GM12878 (cell line): ENCODE measurements around the gene SHOC2. TPM values are rescaled to one million over a fixed set of nuclear protein-coding genes. Genes with fewer than 3 reads are reported as not detected.

ENCODE experiments used
- ATAC-seq: fragments of 200-7000 bp; cut with Tn5 transposase; 3 replicates; pipeline ENCODE4 v1.9.1; 2020; ENCODE audit warnings: mild to moderate bottlenecking, moderate library complexity
- BruUV-seq: library from RNA; stranded (reverse); fragments of 400-500 nt; replicated peaks from 2 replicates; lab custom pipeline; 2021; lab: Mats Ljungman, UMichigan
- CTCF ChIA-PET: fragments of 300-600 bp; sonication (Branson Sonifier 250); formaldehyde crosslinking; extraction: SDS; loops from one replicate; lab custom pipeline; 2021; ENCODE audit warnings: inconsistent platforms; lab: Yijun Ruan, JAX
- POLR2A ChIA-PET: fragments of 350-600 bp; formaldehyde crosslinking; extraction: SDS; loops from one replicate; lab custom pipeline; 2021; ENCODE audit warnings: inconsistent platforms; lab: Charles Lee
- RAD21 ChIA-PET: fragments of 300-600 bp; sonication (Branson Sonifier 250); formaldehyde crosslinking; loops from one replicate; lab custom pipeline; 2023; ENCODE audit warnings: antibody characterized with exemption; ENCODE audit not compliant: unreplicated experiment; lab: Charles Lee
- SMC1A ChIA-PET: fragments of 300-600 bp; sonication (Branson Sonifier 250); formaldehyde crosslinking; loops from one replicate; lab custom pipeline; 2023; ENCODE audit not compliant: unreplicated experiment, uncharacterized antibody; lab: Charles Lee
- DNase-seq: peaks from one replicate; pipeline ENCODE4 v3.0.0-alpha.2; 2011; ENCODE audit warnings: low read depth, low spot score
- FAIRE-seq: peaks from 3 replicates; lab custom pipeline; 2011; peaks lifted over from hg19 to GRCh38; lab: Jason Lieb, UNC
- H2AFZ ChIP-seq: 2 replicates; pipeline ENCODE4 v1.6.0; 2011; ENCODE audit warnings: low read depth, low read length, control low read depth; ENCODE audit not compliant: control insufficient read depth
- H3K27ac ChIP-seq: 2 replicates; pipeline ENCODE4 v1.5.1; 2011; ENCODE audit warnings: control low read depth; ENCODE audit not compliant: control insufficient read depth, insufficient read depth
- H3K27me3 ChIP-seq, 2 experiments: replicated peaks in 1 of 2; 2 replicates each; pipeline versions ENCODE4 v1.6.0 to v1.6.1; 2011; ENCODE audit warnings: low read length in 1 of 2; ENCODE audit not compliant: control insufficient read depth in 2 of 2, insufficient read depth in 2 of 2
- H3K36me3 ChIP-seq, 2 experiments: 2 replicates each; pipeline ENCODE4 v1.5.1; 2011; ENCODE audit warnings: low read length in 1 of 2; ENCODE audit not compliant: control insufficient read depth in 2 of 2, insufficient read depth in 2 of 2
- H3K4me1 ChIP-seq: 2 replicates; pipeline ENCODE4 v1.6.1; 2011; ENCODE audit warnings: mild to moderate bottlenecking, low read length, moderate library complexity, mixed read lengths; ENCODE audit not compliant: control insufficient read depth, insufficient read depth
- H3K4me2 ChIP-seq: 2 replicates; pipeline ENCODE4 v1.6.0; 2011; ENCODE audit warnings: control low read depth; ENCODE audit not compliant: control insufficient read depth, insufficient read depth
- H3K4me3 ChIP-seq: fragments of 200-600 bp; sonication (generic); 2 replicates; pipeline ENCODE4 v1.5.1; 2016
- H3K79me2 ChIP-seq: 2 replicates; pipeline ENCODE4 v1.6.0; 2011; ENCODE audit warnings: low read length; ENCODE audit not compliant: control insufficient read depth, insufficient read depth
- H3K9ac ChIP-seq: 2 replicates; pipeline ENCODE4 v1.8.0; 2011; ENCODE audit warnings: low read length, control low read depth, mixed read lengths; ENCODE audit not compliant: control insufficient read depth, insufficient read depth
- H3K9me3 ChIP-seq: replicated peaks from 3 replicates; pipeline ENCODE4 v1.5.1; 2011; ENCODE audit warnings: mild to moderate bottlenecking, low read length; ENCODE audit not compliant: control insufficient read depth, insufficient read depth
- H4K20me1 ChIP-seq: 2 replicates; pipeline ENCODE4 v1.6.0; 2011; ENCODE audit not compliant: control insufficient read depth, insufficient read depth
- CEBPB ChIP-seq, 2 experiments: fragments of 150-350 bp in 1 of 2; IDR thresholded peaks; 2 replicates each; pipeline ENCODE4 v1.6.1; 2012 to 2014; ENCODE audit warnings: low read depth in 2 of 2, low read length in 2 of 2, borderline replicate concordance in 1 of 2, inconsistent platforms in 1 of 2
- ETV6 ChIP-seq, 2 experiments: fragments of 450-650 bp in 1 of 2; IDR thresholded peaks in 1 of 2; conservative IDR thresholded peaks in 1 of 2; 2 replicates each; pipeline ENCODE4 v1.6.1; 2014; ENCODE audit warnings: antibody characterized with exemption in 1 of 2, borderline replicate concordance in 1 of 2, low read depth in 1 of 2, mild to moderate bottlenecking in 1 of 2, moderate library complexity in 1 of 2
- MLLT1 ChIP-seq: fragments of 450-650 bp; IDR thresholded peaks from 2 replicates; pipeline ENCODE4 v1.6.1; 2016; ENCODE audit warnings: mild to moderate bottlenecking
- MYB ChIP-seq: fragments of 150-350 bp; IDR thresholded peaks from 2 replicates; pipeline ENCODE4 v1.6.1; 2014; ENCODE audit warnings: mild to moderate bottlenecking, low read depth, low read length, borderline replicate concordance
- RAD21 ChIP-seq: IDR thresholded peaks from 2 replicates; pipeline ENCODE4 v1.6.1; 2011; ENCODE audit warnings: mild to moderate bottlenecking, low read depth, low read length, moderate library complexity; ENCODE audit not compliant: insufficient read depth
- RUNX3 ChIP-seq: IDR thresholded peaks from 2 replicates; pipeline ENCODE4 v1.6.1; 2012; ENCODE audit warnings: low read length, inconsistent platforms
- SMARCA5 ChIP-seq: fragments of 450-650 bp; IDR thresholded peaks from 2 replicates; pipeline ENCODE4 v1.6.1; 2017; ENCODE audit warnings: mild to moderate bottlenecking
- SMC3 ChIP-seq: IDR thresholded peaks from 2 replicates; pipeline ENCODE4 v1.6.1; 2011; ENCODE audit warnings: low read length, improper control_type of control experiment, borderline replicate concordance
- SUZ12 ChIP-seq: fragments of 200-600 bp; sonication (generic); IDR thresholded peaks from one replicate; pipeline ENCODE4 v1.6.1; 2018; ENCODE audit warnings: antibody characterized with exemption, mild to moderate bottlenecking; ENCODE audit not compliant: unreplicated experiment
- WGBS: methylation state at CpG from one replicate; pipeline ENCODE4 v1.1.6; 2016; ENCODE audit warnings: low lambda C conversion rate; ENCODE audit not compliant: insufficient replicate concordance, insufficient coverage; ENCODE audit errors: missing lambda C conversion rate; 5-methylcytosine and 5-hydroxymethylcytosine counted together
- in situ Hi-C: fragments of 300-500 bp; cut with MboI; formaldehyde crosslinking; loops from 9 replicates; pipeline ENCODE4 v1.14.3; 2018; ENCODE audit warnings: mixed read lengths
- intact Hi-C: fragments of 100-400 bp; cut with micrococcal nuclease; formaldehyde crosslinking; loops from one replicate; pipeline ENCODE4 v1.14.2; 2022; ENCODE audit not compliant: unreplicated experiment
- polyA plus RNA-seq, 11 experiments: library from polyadenylated mRNA; depleted of rRNA in 4 of 11; unstranded in 6 of 11; stranded (reverse) in 5 of 11; fragments of >200 nt; fragmentation: Nextera tagmentation in 4 of 11; fragmentation: Illumina TruSeq in 1 of 11; extraction: Ambion mirVana in 4 of 11; extraction: Trizol in 1 of 11; gene quantifications; 1 replicate in 1 of 11; 2 replicates in 10 of 11; pipeline versions ENCODE4 v1.2.1 to v1.2.3, GENCODE V29; 2011 to 2016; ENCODE audit warnings: inconsistent platforms in 2 of 11, missing spikeins in 2 of 11, low read depth in 1 of 11
- total RNA-seq, 4 experiments: library from RNA; depleted of rRNA in 3 of 4; stranded (reverse); fragments of >200 nt in 3 of 4; fragmentation: Illumina TruSeq in 1 of 4; extraction: Trizol in 1 of 4; gene quantifications; 2 replicates each; pipeline versions ENCODE4 v1.2.1 to v1.2.3, GENCODE V29; 2013 to 2021
- TF ChIP-seq, protein P1 (sequence below), 3 experiments: IDR thresholded peaks in 2 of 3; conservative IDR thresholded peaks in 1 of 3; 2 replicates each; pipeline ENCODE4 v1.5.1; 2011; ENCODE audit warnings: low read depth in 3 of 3, low read length in 3 of 3, mild to moderate bottlenecking in 3 of 3, control low read depth in 2 of 3, moderate library complexity in 2 of 3, inconsistent platforms in 1 of 3, mixed read lengths in 1 of 3; ENCODE audit not compliant: control insufficient read depth in 2 of 3, insufficient read depth in 1 of 3; ENCODE audit errors: extremely low read depth in 1 of 3

SHOC2 gene
- total and polyA plus RNA-seq, 10 of the 15 experiments (the other 5 are each of a cell fraction or from before 2014, with no cell fraction given) = 24.8 to 65.3 (median 42.6) TPM

- intact Hi-C loops (loop anchor here (1.0 to 10.0 kb wide), 3 partner anchors 90 to 311 kb away; no protein-coding TSS in a partner anchor), in situ Hi-C loops (no loop called here)
- no TSS peak for BruUV-seq
- TF ChIP-seq SUZ12 = no peak
- TF ChIP-seq MLLT1 = no peak
- peak; percentile 9; the same call in 1 of the 2 replicates for TF ChIP-seq RUNX3
- no peak for TF ChIP-seq CEBPB (IDR thresholded peaks at IDR 0.05; ENCODE audit: borderline replicate concordance in 1 of 2, low read depth in 2 of 2, low read length in 2 of 2)
- no peak for TF ChIP-seq ETV6 (conservative IDR thresholded peaks at IDR 0.05 in 1 of 2, IDR thresholded peaks at IDR 0.05 in 1 of 2; ENCODE audit: borderline replicate concordance in 1 of 2, low read depth in 1 of 2)
- no peak for TF ChIP-seq MYB
- TF ChIP-seq SMC3 = peak; percentile 67; the same call in 1 of the 2 replicates
- TF ChIP-seq RAD21 = peak; percentile 66
- no peak for TF ChIP-seq SMARCA5
- TF ChIP-seq, protein P1, sequence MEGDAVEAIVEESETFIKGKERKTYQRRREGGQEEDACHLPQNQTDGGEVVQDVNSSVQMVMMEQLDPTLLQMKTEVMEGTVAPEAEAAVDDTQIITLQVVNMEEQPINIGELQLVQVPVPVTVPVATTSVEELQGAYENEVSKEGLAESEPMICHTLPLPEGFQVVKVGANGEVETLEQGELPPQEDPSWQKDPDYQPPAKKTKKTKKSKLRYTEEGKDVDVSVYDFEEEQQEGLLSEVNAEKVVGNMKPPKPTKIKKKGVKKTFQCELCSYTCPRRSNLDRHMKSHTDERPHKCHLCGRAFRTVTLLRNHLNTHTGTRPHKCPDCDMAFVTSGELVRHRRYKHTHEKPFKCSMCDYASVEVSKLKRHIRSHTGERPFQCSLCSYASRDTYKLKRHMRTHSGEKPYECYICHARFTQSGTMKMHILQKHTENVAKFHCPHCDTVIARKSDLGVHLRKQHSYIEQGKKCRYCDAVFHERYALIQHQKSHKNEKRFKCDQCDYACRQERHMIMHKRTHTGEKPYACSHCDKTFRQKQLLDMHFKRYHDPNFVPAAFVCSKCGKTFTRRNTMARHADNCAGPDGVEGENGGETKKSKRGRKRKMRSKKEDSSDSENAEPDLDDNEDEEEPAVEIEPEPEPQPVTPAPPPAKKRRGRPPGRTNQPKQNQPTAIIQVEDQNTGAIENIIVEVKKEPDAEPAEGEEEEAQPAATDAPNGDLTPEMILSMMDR (IDR thresholded peaks at IDR 0.05 in 2 of 3, conservative IDR thresholded peaks at IDR 0.05 in 1 of 3; ENCODE audit: control insufficient read depth in 2 of 3, extremely low read depth in 1 of 3, insufficient read depth in 1 of 3, low read depth in 3 of 3, low read length in 3 of 3) = peak; percentile 34 to 52 (median 44); a peak in 4 of 6 replicates
- SMC1A ChIA-PET = interaction anchor here (0.6 to 15.0 kb wide), 39 partner anchors 10 to 589 kb away, joined by 3 to 221 read pairs (median 5); partner anchors contain the start of genes BBIP1, SHOC2 and SMNDC1
- DNase-seq = no peak
- Histone ChIP-seq H2AFZ (no peak overlapping the region), H3K9me3 (no peaks in the 10 kb centered on the region), H4K20me1 (no peaks in the 10 kb centered on the region), H3K36me3 (peaks cover 0 to 41% of the 10 kb centered on the region in 2 experiments; a peak in 3 of 4 replicates), H3K27me3 (no peaks in the 10 kb centered on the region), H3K27ac (no peak overlapping the region), H3K4me3 (no peak overlapping the region), H3K4me2 (no peak overlapping the region), H3K79me2 (peaks cover 6% of the 10 kb centered on the region), H3K9ac (no peak overlapping the region), H3K4me1 (no peaks in the 10 kb centered on the region)
- POLR2A ChIA-PET = interaction anchor here (0.7 to 2.3 kb wide), 4 partner anchors 24 to 145 kb away, joined by 3 to 9 read pairs (median 3); no protein-coding TSS in a partner anchor
- peak; percentile 93 for ATAC-seq
- FAIRE-seq = peak; percentile 83
- 27% methylated on average over 4 of the region's 4 CpGs for WGBS
- CTCF ChIA-PET = interaction anchor here (0.6 to 11.1 kb wide), 49 partner anchors 9 to 339 kb away, joined by 3 to 196 read pairs (median 4); partner anchors contain the start of genes BBIP1, PDCD4 and SHOC2
- RAD21 ChIA-PET = interaction anchor here (0.6 to 10.5 kb wide), 26 partner anchors 9 to 283 kb away, joined by 3 to 115 read pairs (median 6); partner anchors contain the start of gene BBIP1
These were observed 25.7 kb upstream of the SHOC2 start for GRCh38 chr10:110893559-110894179.
